ENCODE results near the gene LINC00305.

LINC00305 gene

GRCh38 chr18:64111950-64112349 is 36.9 kb downstream of the LINC00305 start:
- DNase-seq: no peak

- DNase-seq: no peak
Observed at GRCh38 chr18:64110692-64111480, 38.0 kb downstream of the LINC00305 start.

- DNase-seq: no peak
Observed at GRCh38 chr18:64103986-64104385, 44.9 kb downstream of the LINC00305 start.

GRCh38 chr18:64100116-64100922 is 48.6 kb downstream of the LINC00305 start:
- DNase-seq: no peak

GRCh38 chr18:64099244-64099643 is 49.6 kb downstream of the LINC00305 start:
- DNase-seq: no peak

- no peak for DNase-seq
Observed at GRCh38 chr18:64097497-64097896, 51.4 kb downstream of the LINC00305 start.

- no peak for DNase-seq
Observed at GRCh38 chr18:64095056-64095455, 53.8 kb downstream of the LINC00305 start.

- DNase-seq: no peak
Observed at GRCh38 chr18:64094210-64094609, 54.7 kb downstream of the LINC00305 start.

- no peak for DNase-seq
Observed at GRCh38 chr18:64091526-64091925, 57.4 kb downstream of the LINC00305 start.

- DNase-seq: no peak
Observed at GRCh38 chr18:64090876-64091275, 58.0 kb downstream of the LINC00305 start.

- DNase-seq: no peak
Observed at GRCh38 chr18:64083916-64084315, 65.0 kb downstream of the LINC00305 start.

- DNase-seq: no peak
Observed at GRCh38 chr18:64082513-64082912, 66.4 kb downstream of the LINC00305 start.

GRCh38 chr18:64082054-64082453 is 66.8 kb downstream of the LINC00305 start:
- DNase-seq: no peak

GRCh38 chr18:64073971-64074370 is 74.9 kb downstream of the LINC00305 start:
- no peak for DNase-seq

- DNase-seq: no peak
Observed at GRCh38 chr18:64055019-64055418, 93.9 kb downstream of the LINC00305 start.

- DNase-seq: no peak
Observed at GRCh38 chr18:64053246-64053645, 95.6 kb downstream of the LINC00305 start.

GRCh38 chr18:64052772-64053171 is 96.1 kb downstream of the LINC00305 start:
- DNase-seq: no peak

- DNase-seq: no peak
Observed at GRCh38 chr18:64044616-64045015, 104.3 kb downstream of the LINC00305 start.

GRCh38 chr18:64042728-64043358 is 106.0 kb downstream of the LINC00305 start:
- no peak for DNase-seq

- no peak for DNase-seq
Observed at GRCh38 chr18:64037812-64038414, 111.0 kb downstream of the LINC00305 start.

GRCh38 chr18:64032312-64032711 is 116.6 kb downstream of the LINC00305 start:
- no peak for DNase-seq

- no peak for DNase-seq
Observed at GRCh38 chr18:64031411-64031810, 117.5 kb downstream of the LINC00305 start.

All from stimulated activated CD8-positive, alpha-beta memory T cell treated with anti-CD3 and anti-CD28 coated beads, Interleukin-4, amount 100 ng/mL, for 48 hours (primary cell).